Neural cell (in vitro differentiated cells): ENCODE data around the gene TMEM35B. TPM values are rescaled to one million over a fixed set of nuclear protein-coding genes. Genes with fewer than 3 reads are reported as not detected.

Experiments used
- H2AFZ ChIP-seq: fragments of 200-600, 300-800 bp; sonication (generic), shearing (Covaris generic); 2 replicates; pipeline ENCODE4 v1.6.0; 2014; ENCODE audit warnings: low read depth, mild to moderate bottlenecking, antibody characterized with exemption, low read length, moderate library complexity
- H3F3A ChIP-seq: fragments of 200-600 bp; shearing (Covaris generic); 2 replicates; pipeline ENCODE4 v1.6.1; 2016; ENCODE audit warnings: mild to moderate bottlenecking, moderate library complexity, mixed read lengths, antibody characterized with exemption, low read length; ENCODE audit not compliant: insufficient read depth, poor library complexity, severe bottlenecking
- H3K27ac ChIP-seq: fragments of 200-600, 300-800 bp; sonication (generic), shearing (Covaris generic); 2 replicates; pipeline ENCODE4 v1.5.1; 2014; ENCODE audit warnings: mild to moderate bottlenecking, low read length, moderate library complexity
- H3K27me3 ChIP-seq: fragments of 300-800, 200-600 bp; sonication (generic), shearing (Covaris generic); 2 replicates; pipeline ENCODE4 v1.6.0; 2014; ENCODE audit warnings: mild to moderate bottlenecking, low read depth, low read length, moderate library complexity; ENCODE audit not compliant: insufficient read depth
- H3K36me3 ChIP-seq: fragments of 300-800, 200-600 bp; sonication (generic), shearing (Covaris generic); 2 replicates; pipeline ENCODE4 v1.5.1; 2014; ENCODE audit warnings: mild to moderate bottlenecking, antibody characterized with exemption, low read length, moderate library complexity; ENCODE audit not compliant: insufficient read depth
- H3K4me2 ChIP-seq: fragments of 300-800, 200-600 bp; sonication (generic), shearing (Covaris generic); 2 replicates; pipeline ENCODE4 v1.6.0; 2014; ENCODE audit warnings: mild to moderate bottlenecking, low read length
- H3K4me3 ChIP-seq: fragments of 300-800, 200-600 bp; sonication (generic), shearing (Covaris generic); 2 replicates; pipeline ENCODE4 v1.5.1; 2014; ENCODE audit warnings: mild to moderate bottlenecking, low read length, moderate library complexity
- H3K79me2 ChIP-seq: fragments of 200-600 bp; shearing (Covaris generic); replicated peaks from 2 replicates; pipeline ENCODE4 v1.6.0; 2014; ENCODE audit warnings: mild to moderate bottlenecking, low read length, moderate library complexity; ENCODE audit not compliant: insufficient read depth
- H3K9ac ChIP-seq: fragments of 300-800, 200-600 bp; sonication (generic), shearing (Covaris generic); 2 replicates; pipeline ENCODE4 v1.6.1; 2016; ENCODE audit warnings: mild to moderate bottlenecking, low read length, mixed read lengths
- H3K9me2 ChIP-seq: fragments of 200-600 bp; shearing (Covaris generic); 2 replicates; pipeline ENCODE4 v1.6.1; 2016; ENCODE audit warnings: mild to moderate bottlenecking, low read length, mixed read lengths; ENCODE audit not compliant: insufficient read depth
- H3K9me3 ChIP-seq: fragments of 200-600, 300-800 bp; sonication (generic), shearing (Covaris generic); 2 replicates; pipeline ENCODE4 v1.6.1; 2016; ENCODE audit warnings: mild to moderate bottlenecking, mixed run types, low read length, moderate library complexity, mixed read lengths
- H4K20me1 ChIP-seq: fragments of 200-600 bp; shearing (Covaris generic); 2 replicates; pipeline ENCODE4 v1.6.1; 2016; ENCODE audit warnings: mild to moderate bottlenecking, mixed run types; ENCODE audit not compliant: insufficient read depth
- CTCF ChIP-seq: fragments of 450-650 bp; IDR thresholded peaks from 2 replicates; pipeline ENCODE4 v1.5.1; 2014; ENCODE audit warnings: antibody characterized with exemption, mild to moderate bottlenecking, moderate library complexity; ENCODE audit not compliant: poor library complexity, severe bottlenecking
- EP300 ChIP-seq: fragments of 450-650 bp; conservative IDR thresholded peaks from 2 replicates; pipeline ENCODE4 v1.6.1; 2014; ENCODE audit warnings: antibody characterized with exemption, mild to moderate bottlenecking, moderate library complexity; ENCODE audit not compliant: poor library complexity, severe bottlenecking
- EZH2 ChIP-seq: fragments of 200-600, 300-800 bp; shearing (Covaris generic), sonication (generic); IDR thresholded peaks from 2 replicates; pipeline ENCODE4 v1.6.1; 2014; ENCODE audit warnings: antibody characterized with exemption, low read length, borderline replicate concordance, mild to moderate bottlenecking; ENCODE audit not compliant: insufficient read depth, poor library complexity, severe bottlenecking
- MXI1 ChIP-seq: fragments of 450-650 bp; conservative IDR thresholded peaks from 2 replicates; pipeline ENCODE4 v1.6.1; 2014; ENCODE audit warnings: antibody characterized with exemption, mild to moderate bottlenecking; ENCODE audit not compliant: poor library complexity, severe bottlenecking
- POLR2AphosphoS5 ChIP-seq: IDR thresholded peaks from 2 replicates; pipeline ENCODE4 v1.6.1; 2012
- RAD21 ChIP-seq: fragments of 450-650 bp; conservative IDR thresholded peaks from 2 replicates; pipeline ENCODE4 v1.6.1; 2014; ENCODE audit warnings: antibody characterized with exemption, mild to moderate bottlenecking, moderate library complexity
- REST ChIP-seq: IDR thresholded peaks from 2 replicates; pipeline ENCODE4 v1.6.1; 2012; ENCODE audit warnings: borderline replicate concordance
- SMC3 ChIP-seq: fragments of 450-650 bp; conservative IDR thresholded peaks from 2 replicates; pipeline ENCODE4 v1.6.1; 2014; ENCODE audit warnings: antibody characterized with exemption, mild to moderate bottlenecking, moderate library complexity; ENCODE audit not compliant: poor library complexity
- TAF1 ChIP-seq: IDR thresholded peaks from 2 replicates; pipeline ENCODE4 v1.6.1; 2012; ENCODE audit warnings: low read depth
- polyA minus RNA-seq: library from RNA; depleted of rRNA, polyadenylated mRNA; stranded (reverse); fragments of >200 nt; gene quantifications from 2 replicates; pipeline ENCODE4 v1.2.3, GENCODE V29; 2014
- polyA plus RNA-seq: library from polyadenylated mRNA; depleted of rRNA; stranded (reverse); fragments of >200 nt; gene quantifications from 2 replicates; pipeline ENCODE4 v1.2.3, GENCODE V29; 2014

TMEM35B gene
- polyA plus RNA-seq (1.3 TPM in 1 of 2 replicates, not detected in the other), polyA minus RNA-seq (not detected in 2 replicates)

- Histone ChIP-seq H3K27ac (no peak within 1 kb of the TSS), H3K36me3 (no peaks in the 10 kb centered on the region), H3K4me3 (peak within 1 kb of the TSS; percentile 61), H3K9me2 (no peaks in the 10 kb centered on the region), H3K79me2 (no peaks in the 10 kb centered on the region), H3F3A (no peaks in the 10 kb centered on the region), H2AFZ (no peak within 1 kb of the TSS), H4K20me1 (no peaks in the 10 kb centered on the region), H3K27me3 (no peaks in the 10 kb centered on the region), H3K9me3 (no peaks in the 10 kb centered on the region), H3K9ac (peak within 1 kb of the TSS; percentile 34), H3K4me2 (no peak within 1 kb of the TSS)
- TF ChIP-seq EZH2 (no peak), POLR2AphosphoS5 (no peak), EP300 (no peak), REST (no peak), SMC3 (no peak), MXI1 (no peak), CTCF (no peak), RAD21 (no peak)
Observed at GRCh38 chr1:34984793-34985608, at the start of gene TMEM35B. Gene TMEM35B (minus strand): TSS chr1:34985347. CDS start chr1:34985305, 42 bp downstream.

- Histone ChIP-seq H2AFZ (no peak overlapping the region), H3K9me2 (no peaks in the 10 kb centered on the region), H3K9ac (no peak overlapping the region), H3F3A (no peaks in the 10 kb centered on the region), H3K4me2 (no peak overlapping the region), H3K79me2 (peaks cover 11% of the 10 kb centered on the region), H3K4me3 (no peak overlapping the region), H3K27ac (no peak overlapping the region), H4K20me1 (no peaks in the 10 kb centered on the region), H3K9me3 (peaks cover 8% of the 10 kb centered on the region), H3K27me3 (no peaks in the 10 kb centered on the region), H3K36me3 (no peaks in the 10 kb centered on the region)
- TF ChIP-seq CTCF (no peak), TAF1 (no peak), SMC3 (no peak), EZH2 (no peak), POLR2AphosphoS5 (no peak), MXI1 (no peak), RAD21 (no peak), REST (no peak)
Observed at GRCh38 chr1:35033346-35033745, 48.2 kb upstream of the TMEM35B start.
